Sciatic nerve (tissue), 2 donors: ENCODE measurements around the gene HSP90AA1. TPM values are rescaled to one million over a fixed set of nuclear protein-coding genes. Genes with fewer than 3 reads are reported as not detected.
"Not testable (repeated sequence)": the region's sequence is repeated elsewhere in the genome, so short reads cannot be mapped to it uniquely, and the experiment has no call there.

Experiments used
- ATAC-seq: fragments of 200-7000 bp; cut with Tn5 transposase; one replicate; pipeline ENCODE4 v1.9.1; 2020; ENCODE audit warnings: mild to moderate bottlenecking, moderate library complexity
- DNase-seq: peaks from one replicate; pipeline ENCODE4 v3.0.0-alpha.2; 2020; ENCODE audit warnings: low spot score
- intact Hi-C: fragments of 100-400 bp; cut with DNase I; formaldehyde crosslinking; loops from one replicate; pipeline ENCODE4 v1.14.2; 2022
- total RNA-seq: library from RNA; stranded (reverse); fragmentation: NEBNext Ultra II Directional; extraction: Animal tissue kit (Norgen Biotek cat#: 25700); gene quantifications from one replicate; pipeline ENCODE4 v1.2.1, GENCODE V29; 2021
- donor health status: DM: no; HTN: no; CAD: no.
- donor health status: DM: no; HTN: no; CAD: no.

Gene HSP90AA1
- total RNA-seq, 1 donor from 2014 or later: 325 TPM

GRCh38 chr14:102095871-102096568 lies 9.2 kb upstream of the HSP90AA1 start:
- DNase-seq (no peak), ATAC-seq (peak; percentile 31)
- intact Hi-C loops: no loop called here

GRCh38 chr14:102095231-102095870 lies 8.5 kb upstream of the HSP90AA1 start:
- ATAC-seq (no peak), DNase-seq (no peak)
- intact Hi-C loops: no loop called here

GRCh38 chr14:102094101-102094500 lies 7.3 kb upstream of the HSP90AA1 start:
- intact Hi-C loops: no loop called here
- ATAC-seq (no peak), DNase-seq (no peak)

GRCh38 chr14:102092806-102093205 lies 6.0 kb upstream of the HSP90AA1 start:
- intact Hi-C loops: no loop called here
- DNase-seq (no peak), ATAC-seq (no peak)

- DNase-seq (no peak), ATAC-seq (no peak)
- intact Hi-C loops: no loop called here
These were observed 3.9 kb upstream of the HSP90AA1 start for GRCh38 chr14:102090713-102091112.

- DNase-seq: no peak
- intact Hi-C loops: no loop called here
- no peak for ATAC-seq
These were observed 2.9 kb upstream of the HSP90AA1 start for GRCh38 chr14:102089621-102090343.

- intact Hi-C loops: no loop called here
- DNase-seq (peak; percentile 81), ATAC-seq (peak; percentile 69)
These were observed 1.4 kb upstream of the HSP90AA1 start for GRCh38 chr14:102088012-102088792.

- ATAC-seq (no peak), DNase-seq (no peak)
- intact Hi-C loops: no loop called here
These were observed 843 bp upstream of the HSP90AA1 start for GRCh38 chr14:102087762-102088011.

GRCh38 chr14:102086709-102086971 lies 204 bp downstream of the HSP90AA1 start:
- ATAC-seq (no peak), DNase-seq (no peak)
- intact Hi-C loops: no loop called here

- intact Hi-C loops: no loop called here
- peak; percentile 23 for ATAC-seq
- no peak for DNase-seq
These were observed 716 bp downstream of the HSP90AA1 start for GRCh38 chr14:102085948-102086708.

GRCh38 chr14:102085488-102085887 lies 1.4 kb downstream of the HSP90AA1 start:
- intact Hi-C loops: no loop called here
- DNase-seq (no peak), ATAC-seq (no peak)

- ATAC-seq: no peak
- intact Hi-C loops: no loop called here
- DNase-seq: no peak
These were observed 1.9 kb downstream of the HSP90AA1 start for GRCh38 chr14:102084931-102085330.

GRCh38 chr14:102084522-102084921 lies 2.3 kb downstream of the HSP90AA1 start:
- ATAC-seq, intact Hi-C loops, DNase-seq: not testable (repeated sequence)

GRCh38 chr14:102081231-102082080 lies 5.4 kb downstream of the HSP90AA1 start:
- intact Hi-C loops: no loop called here
- no peak for DNase-seq
- no peak for ATAC-seq

GRCh38 chr14:102080183-102081080 lies 6.4 kb downstream of the HSP90AA1 start:
- intact Hi-C loops: no loop called here
- no peak for ATAC-seq
- DNase-seq: no peak

- no peak for ATAC-seq
- no peak for DNase-seq
- intact Hi-C loops: loop anchor here (5.0 kb wide), 1 partner anchor 1148 kb away; no protein-coding TSS in a partner anchor
These were observed 7.2 kb downstream of the HSP90AA1 start for GRCh38 chr14:102079700-102079979.
